ENCODE data around the gene HDAC8.

HDAC8 gene

GRCh38 chrX:72393836-72394517, 178.7 kb downstream of the HDAC8 start:
- H3K36me3 ChIP-seq (ENCODE audit: control insufficient read depth in 5 of 5, insufficient read depth in 5 of 5, low read length in 5 of 5) = no peaks in the 10 kb centered on the region
- peak overlapping the region in 1 of 5 donors; percentile 35 for H3K9ac ChIP-seq (ENCODE audit: low read length in 5 of 5)
- H3K27ac ChIP-seq (ENCODE audit: low read depth, low read length) = peak overlapping the region; percentile 61
- H3K4me1 ChIP-seq (ENCODE audit: control insufficient read depth in 5 of 5, insufficient read depth in 5 of 5, low read length in 5 of 5) = peaks cover 0 to 36% (median 22%) of the 10 kb centered on the region in 5 donors
- no peaks in the 10 kb centered on the region for H3K9me3 ChIP-seq (ENCODE audit: control insufficient read depth in 5 of 5, low read length in 5 of 5)
- H3K4me3 ChIP-seq (ENCODE audit: low read depth in 1 of 5, low read length in 5 of 5) = no peak overlapping the region
- H3K27me3 ChIP-seq (ENCODE audit: control insufficient read depth in 5 of 5, insufficient read depth in 4 of 5, low read length in 5 of 5) = peaks cover 0 to 6% (median 3%) of the 10 kb centered on the region in 5 donors

GRCh38 chrX:72392816-72393800, 179.5 kb downstream of the HDAC8 start:
- H3K27me3 ChIP-seq (ENCODE audit: control insufficient read depth in 5 of 5, insufficient read depth in 4 of 5, low read length in 5 of 5) = peaks cover 0 to 10% (median 3%) of the 10 kb centered on the region in 5 donors
- no peaks in the 10 kb centered on the region for H3K36me3 ChIP-seq (ENCODE audit: control insufficient read depth in 5 of 5, insufficient read depth in 5 of 5, low read length in 5 of 5)
- H3K4me3 ChIP-seq (ENCODE audit: low read depth in 1 of 5, low read length in 5 of 5) = no peak overlapping the region
- no peaks in the 10 kb centered on the region for H3K9me3 ChIP-seq (ENCODE audit: control insufficient read depth in 5 of 5, low read length in 5 of 5)
- H3K4me1 ChIP-seq (ENCODE audit: control insufficient read depth in 5 of 5, insufficient read depth in 5 of 5, low read length in 5 of 5) = peaks cover 0 to 36% (median 22%) of the 10 kb centered on the region in 5 donors
- no peak overlapping the region for H3K9ac ChIP-seq (ENCODE audit: low read length in 5 of 5)
- H3K27ac ChIP-seq (ENCODE audit: low read depth, low read length) = peak overlapping the region; percentile 30

GRCh38 chrX:72392042-72392441, 180.6 kb downstream of the HDAC8 start:
- Histone ChIP-seq H3K27ac (ENCODE audit: low read depth, low read length) (no peak overlapping the region), H3K9me3 (ENCODE audit: control insufficient read depth in 5 of 5, low read length in 5 of 5) (no peaks in the 10 kb centered on the region), H3K4me1 (ENCODE audit: control insufficient read depth in 5 of 5, insufficient read depth in 5 of 5, low read length in 5 of 5) (peaks cover 0 to 36% (median 22%) of the 10 kb centered on the region in 5 donors), H3K9ac (ENCODE audit: low read length in 5 of 5) (no peak overlapping the region), H3K4me3 (ENCODE audit: low read depth in 1 of 5, low read length in 5 of 5) (no peak overlapping the region), H3K27me3 (ENCODE audit: control insufficient read depth in 5 of 5, insufficient read depth in 4 of 5, low read length in 5 of 5) (peaks cover 0 to 11% (median 3%) of the 10 kb centered on the region in 5 donors), H3K36me3 (ENCODE audit: control insufficient read depth in 5 of 5, insufficient read depth in 5 of 5, low read length in 5 of 5) (no peaks in the 10 kb centered on the region)

GRCh38 chrX:72387247-72387646, 185.4 kb downstream of the HDAC8 start:
- Histone ChIP-seq H3K36me3 (ENCODE audit: control insufficient read depth in 5 of 5, insufficient read depth in 5 of 5, low read length in 5 of 5) (no peaks in the 10 kb centered on the region), H3K9ac (ENCODE audit: low read length in 5 of 5) (no peak overlapping the region), H3K4me1 (ENCODE audit: control insufficient read depth in 5 of 5, insufficient read depth in 5 of 5, low read length in 5 of 5) (peaks cover 0 to 4% (median 0%) of the 10 kb centered on the region in 5 donors), H3K27ac (ENCODE audit: low read depth, low read length) (no peak overlapping the region), H3K9me3 (ENCODE audit: control insufficient read depth in 5 of 5, low read length in 5 of 5) (no peaks in the 10 kb centered on the region), H3K4me3 (ENCODE audit: low read depth in 1 of 5, low read length in 5 of 5) (no peak overlapping the region), H3K27me3 (ENCODE audit: control insufficient read depth in 5 of 5, insufficient read depth in 4 of 5, low read length in 5 of 5) (peaks cover 0 to 5% (median 0%) of the 10 kb centered on the region in 5 donors)

- H3K27me3 ChIP-seq (ENCODE audit: control insufficient read depth in 5 of 5, insufficient read depth in 4 of 5, low read length in 5 of 5) = peaks cover 0 to 7% (median 3%) of the 10 kb centered on the region in 5 donors
- H3K36me3 ChIP-seq (ENCODE audit: control insufficient read depth in 5 of 5, insufficient read depth in 5 of 5, low read length in 5 of 5) = no peaks in the 10 kb centered on the region
- no peak overlapping the region for H3K9ac ChIP-seq (ENCODE audit: low read length in 5 of 5)
- no peak overlapping the region for H3K4me3 ChIP-seq (ENCODE audit: low read depth in 1 of 5, low read length in 5 of 5)
- peaks cover 0 to 15% (median 3%) of the 10 kb centered on the region in 5 donors for H3K4me1 ChIP-seq (ENCODE audit: control insufficient read depth in 5 of 5, insufficient read depth in 5 of 5, low read length in 5 of 5)
- no peak overlapping the region for H3K27ac ChIP-seq (ENCODE audit: low read depth, low read length)
- no peaks in the 10 kb centered on the region for H3K9me3 ChIP-seq (ENCODE audit: control insufficient read depth in 5 of 5, low read length in 5 of 5)
These were observed 190.4 kb downstream of the HDAC8 start for GRCh38 chrX:72382202-72382595.

- Histone ChIP-seq H3K27me3 (ENCODE audit: control insufficient read depth in 5 of 5, insufficient read depth in 4 of 5, low read length in 5 of 5) (peaks cover 0 to 4% (median 3%) of the 10 kb centered on the region in 5 donors), H3K4me3 (ENCODE audit: low read depth in 1 of 5, low read length in 5 of 5) (no peak overlapping the region), H3K9ac (ENCODE audit: low read length in 5 of 5) (no peak overlapping the region), H3K9me3 (ENCODE audit: control insufficient read depth in 5 of 5, low read length in 5 of 5) (no peaks in the 10 kb centered on the region), H3K27ac (ENCODE audit: low read depth, low read length) (no peak overlapping the region), H3K36me3 (ENCODE audit: control insufficient read depth in 5 of 5, insufficient read depth in 5 of 5, low read length in 5 of 5) (no peaks in the 10 kb centered on the region), H3K4me1 (ENCODE audit: control insufficient read depth in 5 of 5, insufficient read depth in 5 of 5, low read length in 5 of 5) (peaks cover 0 to 15% (median 3%) of the 10 kb centered on the region in 5 donors)
These were observed 191.0 kb downstream of the HDAC8 start for GRCh38 chrX:72381439-72382201.

GRCh38 chrX:72376124-72376523, 196.5 kb downstream of the HDAC8 start:
- H3K4me3 ChIP-seq (ENCODE audit: low read depth in 1 of 5, low read length in 5 of 5) = no peak overlapping the region
- H3K9ac ChIP-seq (ENCODE audit: low read length in 5 of 5) = no peak overlapping the region
- peaks cover 0 to 3% (median 0%) of the 10 kb centered on the region in 5 donors for H3K27me3 ChIP-seq (ENCODE audit: control insufficient read depth in 5 of 5, insufficient read depth in 4 of 5, low read length in 5 of 5)
- H3K36me3 ChIP-seq (ENCODE audit: control insufficient read depth in 5 of 5, insufficient read depth in 5 of 5, low read length in 5 of 5) = no peaks in the 10 kb centered on the region
- H3K27ac ChIP-seq (ENCODE audit: low read depth, low read length) = no peak overlapping the region
- no peaks in the 10 kb centered on the region for H3K4me1 ChIP-seq (ENCODE audit: control insufficient read depth in 5 of 5, insufficient read depth in 5 of 5, low read length in 5 of 5)
- no peaks in the 10 kb centered on the region for H3K9me3 ChIP-seq (ENCODE audit: control insufficient read depth in 5 of 5, low read length in 5 of 5)

- Histone ChIP-seq H3K27ac (ENCODE audit: low read depth, low read length) (no peak overlapping the region), H3K9me3 (ENCODE audit: control insufficient read depth in 5 of 5, low read length in 5 of 5) (no peaks in the 10 kb centered on the region), H3K4me1 (ENCODE audit: control insufficient read depth in 5 of 5, insufficient read depth in 5 of 5, low read length in 5 of 5) (no peaks in the 10 kb centered on the region), H3K9ac (ENCODE audit: low read length in 5 of 5) (no peak overlapping the region), H3K4me3 (ENCODE audit: low read depth in 1 of 5, low read length in 5 of 5) (no peak overlapping the region), H3K27me3 (ENCODE audit: control insufficient read depth in 5 of 5, insufficient read depth in 4 of 5, low read length in 5 of 5) (peaks cover 0 to 8% (median 2%) of the 10 kb centered on the region in 5 donors), H3K36me3 (ENCODE audit: control insufficient read depth in 5 of 5, insufficient read depth in 5 of 5, low read length in 5 of 5) (no peaks in the 10 kb centered on the region)
These were observed 199.5 kb downstream of the HDAC8 start for GRCh38 chrX:72373136-72373535.

- Histone ChIP-seq H3K36me3 (ENCODE audit: control insufficient read depth in 5 of 5, insufficient read depth in 5 of 5, low read length in 5 of 5) (no peaks in the 10 kb centered on the region), H3K4me1 (ENCODE audit: control insufficient read depth in 5 of 5, insufficient read depth in 5 of 5, low read length in 5 of 5) (no peaks in the 10 kb centered on the region), H3K27ac (ENCODE audit: low read depth, low read length) (no peak overlapping the region), H3K27me3 (ENCODE audit: control insufficient read depth in 5 of 5, insufficient read depth in 4 of 5, low read length in 5 of 5) (peaks cover 0 to 8% (median 2%) of the 10 kb centered on the region in 5 donors), H3K9ac (ENCODE audit: low read length in 5 of 5) (no peak overlapping the region), H3K4me3 (ENCODE audit: low read depth in 1 of 5, low read length in 5 of 5) (no peak overlapping the region), H3K9me3 (ENCODE audit: control insufficient read depth in 5 of 5, low read length in 5 of 5) (no peaks in the 10 kb centered on the region)
These were observed 199.9 kb downstream of the HDAC8 start for GRCh38 chrX:72372735-72373134.
